Measurements from ENCODE around the gene PTH.

PTH gene

DNA sequence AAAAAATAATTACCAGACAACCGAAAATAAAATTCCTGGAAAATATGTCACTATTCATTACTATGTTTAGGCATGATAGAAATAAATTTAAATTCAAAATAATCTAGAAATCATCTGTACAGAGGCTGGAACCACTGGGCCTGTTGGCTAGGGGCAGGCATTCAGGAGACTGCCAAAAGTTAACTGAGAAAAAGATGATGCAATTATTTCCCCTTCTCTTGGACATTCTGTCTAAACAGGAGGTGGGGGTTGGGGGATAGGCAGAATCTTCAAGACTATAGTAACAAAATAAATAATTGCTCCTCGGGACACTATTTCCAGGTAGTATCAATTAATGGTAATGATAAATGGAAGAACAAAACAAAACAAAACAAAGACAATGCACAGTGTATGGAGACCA is 46.9 kb downstream of the PTH start:
- DNase-seq: peak; percentile 34

DNA sequence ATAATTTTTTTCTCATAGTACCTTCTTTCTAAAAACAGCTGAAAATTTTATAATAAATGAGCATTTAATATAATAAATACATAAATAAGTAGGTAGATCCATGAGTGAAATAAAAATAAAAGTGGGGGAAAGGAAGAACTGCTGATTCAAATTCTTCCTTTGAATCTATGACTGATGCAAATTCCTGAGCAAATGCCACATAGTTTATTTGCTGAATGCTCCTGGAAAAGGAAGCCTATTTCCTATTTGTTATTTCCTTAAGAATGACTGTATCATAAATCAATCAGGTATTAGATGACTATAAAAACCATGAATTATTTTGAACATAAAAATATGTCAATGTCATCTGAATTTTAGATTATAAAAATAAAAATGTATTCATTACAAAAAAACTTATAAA is 49.4 kb downstream of the PTH start:
- no peak for DNase-seq

DNA sequence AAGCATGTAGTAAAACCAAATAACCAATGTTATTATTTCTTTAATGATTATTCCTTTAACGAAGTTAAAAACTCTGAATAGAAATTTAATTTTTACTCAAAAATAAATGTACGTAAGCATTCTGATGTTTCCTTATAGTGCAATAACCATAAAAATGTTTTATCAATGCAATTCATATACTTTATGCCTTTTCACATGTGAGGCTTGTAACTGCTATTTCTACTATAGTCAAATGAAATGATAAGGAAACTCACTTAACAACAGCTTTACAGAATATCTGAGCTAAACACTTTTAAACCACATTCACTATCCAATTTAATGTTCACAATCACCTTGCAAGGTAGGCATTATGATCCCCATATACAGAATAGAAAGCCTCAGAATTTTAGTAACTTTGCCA is 50.2 kb downstream of the PTH start:
- DNase-seq: no peak

All from left hindlimb (tissue), 1 donor.